Tibial nerve (tissue), 4 donors: ENCODE data around the gene NRSN1. TPM values are rescaled to one million over a fixed set of nuclear protein-coding genes. Genes with fewer than 3 reads are reported as not detected.

Experiments used
- DNase-seq, 2 donors: peaks; one replicate each; pipeline ENCODE4 v3.0.0-alpha.2; 2019; ENCODE audit warnings: low spot score in 2 of 2
- H3K27ac ChIP-seq, 4 donors: fragments of 200-600 bp; sonication (generic) in 3 of 4; one replicate each; pipeline ENCODE4 v1.5.1; 2017 to 2019; ENCODE audit warnings: mild to moderate bottlenecking in 1 of 4
- H3K27me3 ChIP-seq, 2 donors: fragments of 200-600 bp; sonication (generic) in 1 of 2; one replicate each; pipeline versions ENCODE4 v1.5.1 to v1.6.0; 2017 to 2019
- H3K36me3 ChIP-seq, 3 donors: fragments of 200-600 bp; sonication (generic); one replicate each; pipeline ENCODE4 v1.5.1; 2018 to 2019
- H3K4me1 ChIP-seq, 4 donors: fragments of 200-600 bp; sonication (generic) in 3 of 4; one replicate each; pipeline ENCODE4 v1.5.1; 2017 to 2019
- H3K4me3 ChIP-seq, 4 donors: fragments of 200-600 bp; sonication (generic) in 3 of 4; one replicate each; pipeline ENCODE4 v1.5.1; 2017 to 2019; ENCODE audit warnings: mild to moderate bottlenecking in 1 of 4, moderate library complexity in 1 of 4
- H3K9me3 ChIP-seq, 4 donors: fragments of 200-600 bp; sonication (generic) in 3 of 4; one replicate each; pipeline ENCODE4 v1.5.1; 2017 to 2019
- CTCF ChIP-seq, 5 experiments: fragments of 200-600 bp in 3 of 5; fragments of 450-650 bp in 2 of 5; sonication (generic) in 3 of 5; IDR thresholded peaks; one replicate each; pipeline ENCODE4 v1.5.1; 2016 to 2019; ENCODE audit warnings: antibody characterized with exemption in 5 of 5, mild to moderate bottlenecking in 3 of 5, moderate library complexity in 2 of 5
- EP300 ChIP-seq, 2 donors: sonication (generic); formaldehyde crosslinking; IDR thresholded peaks; one replicate each; pipeline ENCODE4 v1.6.1; 2017; ENCODE audit warnings: antibody characterized with exemption in 2 of 2, mild to moderate bottlenecking in 1 of 2
- POLR2A ChIP-seq, 2 donors: fragments of 450-650 bp; IDR thresholded peaks; one replicate each; pipeline ENCODE4 v1.6.1; 2017; ENCODE audit warnings: antibody characterized with exemption in 2 of 2, mild to moderate bottlenecking in 2 of 2, moderate library complexity in 2 of 2
- WGBS, 2 donors: methylation state at CpG; one replicate each; pipeline ENCODE4 v1.1.5; 2018; 5-methylcytosine and 5-hydroxymethylcytosine counted together
- total RNA-seq, 4 donors: library from RNA; depleted of rRNA; stranded (reverse); fragments of >200 nt; gene quantifications; one replicate each; pipeline ENCODE4 v1.1.0, GENCODE V29; 2016

Gene NRSN1
- total RNA-seq, 4 donors from 2014 or later, result not detected

- WGBS, 2 donors, result 58 to 62% methylated on average over 8 of the region's 8 CpGs
- no peak overlapping the region for H3K4me3 ChIP-seq
- H3K9me3 ChIP-seq, result no peaks in the 10 kb centered on the region
- no peaks in the 10 kb centered on the region for H3K27me3 ChIP-seq
- TF ChIP-seq POLR2A (IDR thresholded peaks at IDR 0.05), result no peak
- TF ChIP-seq CTCF (IDR thresholded peaks at IDR 0.05), result no peak
- TF ChIP-seq EP300 (IDR thresholded peaks at IDR 0.05), result no peak
- DNase-seq, result no peak
- no peak overlapping the region for H3K27ac ChIP-seq
- no peaks in the 10 kb centered on the region for H3K4me1 ChIP-seq
- H3K36me3 ChIP-seq, result no peaks in the 10 kb centered on the region
Observed at GRCh38 chr6:24147511-24148153, 21.6 kb downstream of the NRSN1 start.

GRCh38 chr6:24148154-24148570, 22.1 kb downstream of the NRSN1 start:
- TF ChIP-seq EP300 (IDR thresholded peaks at IDR 0.05), result no peak
- no peak for TF ChIP-seq POLR2A (IDR thresholded peaks at IDR 0.05)
- no peak for TF ChIP-seq CTCF (IDR thresholded peaks at IDR 0.05)
- H3K27me3 ChIP-seq, result no peaks in the 10 kb centered on the region
- H3K27ac ChIP-seq, result no peak overlapping the region
- 70% methylated on average over 3 of the region's 3 CpGs for WGBS, 2 donors
- H3K4me3 ChIP-seq, result no peak overlapping the region
- H3K9me3 ChIP-seq, result no peaks in the 10 kb centered on the region
- H3K4me1 ChIP-seq, result no peaks in the 10 kb centered on the region
- H3K36me3 ChIP-seq, result no peaks in the 10 kb centered on the region
- no peak for DNase-seq

DNA sequence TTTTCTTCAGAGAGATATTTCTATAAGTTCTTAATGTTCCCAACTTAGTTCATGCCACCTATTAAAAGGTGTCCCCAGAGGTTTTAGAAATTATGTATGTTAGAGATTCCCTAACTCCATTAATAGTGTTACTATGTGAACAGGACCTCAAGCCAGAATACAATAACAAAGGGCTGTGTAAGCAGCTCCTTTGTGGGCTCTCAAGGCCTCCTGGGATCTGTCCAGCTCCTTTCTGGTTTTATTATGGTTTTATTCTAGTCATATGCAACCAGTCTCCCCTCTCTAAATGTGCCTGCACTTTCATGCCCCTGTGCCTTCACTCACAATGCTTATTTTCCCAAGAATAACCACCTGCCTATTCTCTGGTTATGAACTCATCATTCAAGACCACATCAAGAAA, 22.7 kb downstream of the NRSN1 start:
- no peak for TF ChIP-seq POLR2A (IDR thresholded peaks at IDR 0.05)
- TF ChIP-seq EP300 (IDR thresholded peaks at IDR 0.05), result no peak
- TF ChIP-seq CTCF (IDR thresholded peaks at IDR 0.05), result no peak
- Histone ChIP-seq H3K4me1 (no peaks in the 10 kb centered on the region), H3K27ac (no peak overlapping the region)

DNA sequence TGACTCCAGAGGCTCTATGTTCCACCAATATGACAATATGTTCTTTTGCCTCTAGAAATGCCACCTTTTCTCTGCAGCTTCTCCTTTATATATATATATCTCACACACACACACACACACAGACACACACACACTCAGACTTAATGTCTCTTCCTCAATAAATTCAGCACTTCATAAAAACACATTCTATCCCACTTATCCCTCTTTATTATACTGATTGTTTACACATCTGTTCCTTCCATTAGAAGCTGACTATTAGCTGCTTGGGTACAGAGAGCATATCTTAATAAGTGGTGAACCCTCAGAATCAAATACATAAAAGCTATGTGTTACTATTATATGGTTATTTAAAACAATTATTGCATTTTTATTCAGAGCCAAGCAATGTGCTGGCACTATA, 23.3 kb downstream of the NRSN1 start:
- Histone ChIP-seq H3K4me3 (no peak overlapping the region), H3K9me3 (no peaks in the 10 kb centered on the region), H3K27me3 (no peaks in the 10 kb centered on the region), H3K27ac (no peak overlapping the region), H3K36me3 (no peaks in the 10 kb centered on the region), H3K4me1 (no peaks in the 10 kb centered on the region)
- no peak for DNase-seq
- TF ChIP-seq EP300 (IDR thresholded peaks at IDR 0.05), result no peak
- TF ChIP-seq POLR2A (IDR thresholded peaks at IDR 0.05), result no peak
- no peak for TF ChIP-seq CTCF (IDR thresholded peaks at IDR 0.05)

More for the DNA sequence above, 22.7 kb downstream of the NRSN1 start:
- H3K9me3 ChIP-seq, result no peaks in the 10 kb centered on the region
- no peak overlapping the region for H3K4me3 ChIP-seq
- no peaks in the 10 kb centered on the region for H3K36me3 ChIP-seq
- H3K27me3 ChIP-seq, result no peaks in the 10 kb centered on the region
- no peak for DNase-seq

DNA sequence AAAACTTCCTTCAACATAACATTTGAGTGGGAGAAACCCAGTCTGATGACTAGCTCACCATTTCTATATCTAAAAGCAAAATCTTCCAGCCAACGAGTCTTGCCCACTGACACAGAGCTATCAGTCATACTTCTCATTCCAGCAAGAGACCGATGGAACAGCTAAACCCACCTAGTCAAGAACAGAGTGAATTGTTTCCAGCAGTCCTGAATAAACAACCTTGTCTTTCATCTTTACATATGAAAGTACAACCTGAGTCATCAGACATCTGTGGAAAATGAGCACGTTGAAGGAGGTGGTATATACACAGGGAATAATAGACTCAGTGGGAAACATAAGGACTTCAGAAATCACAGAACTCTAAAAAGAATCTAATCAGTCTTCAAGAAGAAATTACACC, 23.8 kb downstream of the NRSN1 start:
- Histone ChIP-seq H3K36me3 (no peaks in the 10 kb centered on the region), H3K4me1 (no peaks in the 10 kb centered on the region), H3K27me3 (no peaks in the 10 kb centered on the region), H3K9me3 (no peaks in the 10 kb centered on the region), H3K27ac (no peak overlapping the region), H3K4me3 (no peak overlapping the region)
- DNase-seq, result no peak
- 50 to 52% methylated on average over 3 of the region's 3 CpGs for WGBS, 2 donors
- TF ChIP-seq CTCF (IDR thresholded peaks at IDR 0.05), result no peak
- no peak for TF ChIP-seq EP300 (IDR thresholded peaks at IDR 0.05)
- no peak for TF ChIP-seq POLR2A (IDR thresholded peaks at IDR 0.05)
